Measurements from ENCODE around the gene PFKL.
A peak's percentile ranks its signal among the peaks of the same experiment; 100 is the strongest.
"Not testable (repeated sequence)": the region's sequence is repeated elsewhere in the genome, so short reads cannot be mapped to it uniquely, and the experiment has no call there.

PFKL gene

DNA sequence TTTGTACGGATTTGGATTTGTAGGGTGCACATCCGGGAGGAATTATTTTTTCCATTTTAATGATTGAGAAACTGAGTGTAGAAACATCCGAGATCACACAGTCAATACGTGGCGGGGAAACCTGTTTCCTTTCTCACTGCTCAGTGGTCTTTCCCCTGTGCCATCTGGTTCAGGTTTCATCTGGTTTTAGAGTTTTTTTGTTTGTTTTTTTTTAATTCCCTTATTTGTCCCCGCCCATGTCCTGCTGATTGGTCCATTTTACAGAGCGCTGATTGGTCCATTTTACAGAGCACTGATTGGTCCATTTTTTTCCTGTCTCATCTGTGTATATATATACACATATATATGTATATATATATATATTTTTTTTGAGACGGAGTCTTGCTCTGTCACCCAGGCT lies 59.5 kb downstream of the PFKL start:
- Histone ChIP-seq H3K4me3 (replicated peaks; ENCODE audit: insufficient read depth, low read length) (no peak overlapping the region), H3K27me3 (ENCODE audit: insufficient read depth, poor library complexity, severe bottlenecking) (no peaks in the 10 kb centered on the region), H3K27ac (replicated peaks) (peak overlapping the region; percentile 71)
- TF ChIP-seq SPI1 (IDR thresholded peaks at IDR 0.05; ENCODE audit: borderline replicate concordance, low read depth), result no peak
- no peak for TF ChIP-seq POLR2AphosphoS5 (IDR thresholded peaks at IDR 0.05; ENCODE audit: low read depth)
- TF ChIP-seq, protein P1, sequence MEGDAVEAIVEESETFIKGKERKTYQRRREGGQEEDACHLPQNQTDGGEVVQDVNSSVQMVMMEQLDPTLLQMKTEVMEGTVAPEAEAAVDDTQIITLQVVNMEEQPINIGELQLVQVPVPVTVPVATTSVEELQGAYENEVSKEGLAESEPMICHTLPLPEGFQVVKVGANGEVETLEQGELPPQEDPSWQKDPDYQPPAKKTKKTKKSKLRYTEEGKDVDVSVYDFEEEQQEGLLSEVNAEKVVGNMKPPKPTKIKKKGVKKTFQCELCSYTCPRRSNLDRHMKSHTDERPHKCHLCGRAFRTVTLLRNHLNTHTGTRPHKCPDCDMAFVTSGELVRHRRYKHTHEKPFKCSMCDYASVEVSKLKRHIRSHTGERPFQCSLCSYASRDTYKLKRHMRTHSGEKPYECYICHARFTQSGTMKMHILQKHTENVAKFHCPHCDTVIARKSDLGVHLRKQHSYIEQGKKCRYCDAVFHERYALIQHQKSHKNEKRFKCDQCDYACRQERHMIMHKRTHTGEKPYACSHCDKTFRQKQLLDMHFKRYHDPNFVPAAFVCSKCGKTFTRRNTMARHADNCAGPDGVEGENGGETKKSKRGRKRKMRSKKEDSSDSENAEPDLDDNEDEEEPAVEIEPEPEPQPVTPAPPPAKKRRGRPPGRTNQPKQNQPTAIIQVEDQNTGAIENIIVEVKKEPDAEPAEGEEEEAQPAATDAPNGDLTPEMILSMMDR (IDR thresholded peaks at IDR 0.05; ENCODE audit: insufficient read depth, low read length), result no peak
- TF ChIP-seq, protein P2, sequence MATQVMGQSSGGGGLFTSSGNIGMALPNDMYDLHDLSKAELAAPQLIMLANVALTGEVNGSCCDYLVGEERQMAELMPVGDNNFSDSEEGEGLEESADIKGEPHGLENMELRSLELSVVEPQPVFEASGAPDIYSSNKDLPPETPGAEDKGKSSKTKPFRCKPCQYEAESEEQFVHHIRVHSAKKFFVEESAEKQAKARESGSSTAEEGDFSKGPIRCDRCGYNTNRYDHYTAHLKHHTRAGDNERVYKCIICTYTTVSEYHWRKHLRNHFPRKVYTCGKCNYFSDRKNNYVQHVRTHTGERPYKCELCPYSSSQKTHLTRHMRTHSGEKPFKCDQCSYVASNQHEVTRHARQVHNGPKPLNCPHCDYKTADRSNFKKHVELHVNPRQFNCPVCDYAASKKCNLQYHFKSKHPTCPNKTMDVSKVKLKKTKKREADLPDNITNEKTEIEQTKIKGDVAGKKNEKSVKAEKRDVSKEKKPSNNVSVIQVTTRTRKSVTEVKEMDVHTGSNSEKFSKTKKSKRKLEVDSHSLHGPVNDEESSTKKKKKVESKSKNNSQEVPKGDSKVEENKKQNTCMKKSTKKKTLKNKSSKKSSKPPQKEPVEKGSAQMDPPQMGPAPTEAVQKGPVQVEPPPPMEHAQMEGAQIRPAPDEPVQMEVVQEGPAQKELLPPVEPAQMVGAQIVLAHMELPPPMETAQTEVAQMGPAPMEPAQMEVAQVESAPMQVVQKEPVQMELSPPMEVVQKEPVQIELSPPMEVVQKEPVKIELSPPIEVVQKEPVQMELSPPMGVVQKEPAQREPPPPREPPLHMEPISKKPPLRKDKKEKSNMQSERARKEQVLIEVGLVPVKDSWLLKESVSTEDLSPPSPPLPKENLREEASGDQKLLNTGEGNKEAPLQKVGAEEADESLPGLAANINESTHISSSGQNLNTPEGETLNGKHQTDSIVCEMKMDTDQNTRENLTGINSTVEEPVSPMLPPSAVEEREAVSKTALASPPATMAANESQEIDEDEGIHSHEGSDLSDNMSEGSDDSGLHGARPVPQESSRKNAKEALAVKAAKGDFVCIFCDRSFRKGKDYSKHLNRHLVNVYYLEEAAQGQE (IDR thresholded peaks at IDR 0.05; ENCODE audit: insufficient replicate concordance, low read depth), result no peak
- no peak for TF ChIP-seq GABPA (IDR thresholded peaks at IDR 0.05; ENCODE audit: low read depth)
- DNase-seq (ENCODE audit: low read depth in 1 of 2, low spot score in 1 of 2), result no peak

DNA sequence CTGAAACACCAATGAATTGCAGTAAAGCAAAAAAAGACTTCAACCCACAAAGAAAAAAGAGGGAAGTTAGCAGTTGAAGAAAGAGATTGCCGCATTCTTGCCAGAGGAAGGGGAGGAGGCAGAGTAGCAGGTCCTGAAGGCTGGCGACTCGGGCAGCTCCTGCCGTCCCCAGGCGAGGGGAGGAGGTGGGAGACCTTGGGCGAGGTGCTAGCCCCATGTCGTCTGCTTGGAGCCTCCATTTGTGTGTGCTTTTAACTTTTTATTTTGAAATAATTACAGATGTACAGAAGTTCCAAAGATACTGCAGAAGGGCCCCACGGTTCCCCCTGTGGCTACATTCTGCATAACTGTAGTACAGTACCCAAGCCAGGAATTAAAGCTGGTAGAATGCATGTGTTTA lies 60.3 kb downstream of the PFKL start:
- TF ChIP-seq, protein P2 (IDR thresholded peaks at IDR 0.05; ENCODE audit: insufficient replicate concordance, low read depth), result no peak
- TF ChIP-seq, protein P1 (IDR thresholded peaks at IDR 0.05; ENCODE audit: insufficient read depth, low read length), result no peak
- TF ChIP-seq SPI1 (IDR thresholded peaks at IDR 0.05; ENCODE audit: borderline replicate concordance, low read depth) (peak; percentile 41; the same call in 1 of the 2 replicates), GABPA (IDR thresholded peaks at IDR 0.05; ENCODE audit: low read depth) (no peak), POLR2AphosphoS5 (IDR thresholded peaks at IDR 0.05; ENCODE audit: low read depth) (peak; percentile 65; the same call in 1 of the 2 replicates)
- Histone ChIP-seq H3K27me3 (ENCODE audit: insufficient read depth, poor library complexity, severe bottlenecking) (no peaks in the 10 kb centered on the region), H3K4me3 (replicated peaks; ENCODE audit: insufficient read depth, low read length) (no peak overlapping the region), H3K27ac (replicated peaks) (peak overlapping the region; percentile 71)
- peak in 1 of 2 experiments; percentile 88 for DNase-seq (ENCODE audit: low read depth in 1 of 2, low spot score in 1 of 2)

- not testable (repeated sequence) for H3K27me3 ChIP-seq (ENCODE audit: insufficient read depth, poor library complexity, severe bottlenecking); H3K4me3 ChIP-seq (replicated peaks; ENCODE audit: insufficient read depth, low read length); DNase-seq (ENCODE audit: low read depth in 1 of 2, low spot score in 1 of 2)
- H3K27ac ChIP-seq (replicated peaks), result peak overlapping the region; percentile 71; the same call in 1 of the 2 replicates
- 0 out of 2 replicates have a peak, but pooled peaks have one; percentile 22 for TF ChIP-seq POLR2AphosphoS5 (IDR thresholded peaks at IDR 0.05; ENCODE audit: low read depth)
These were observed 62.0 kb downstream of the PFKL start for GRCh38 chr21:44361903-44362302.

DNA sequence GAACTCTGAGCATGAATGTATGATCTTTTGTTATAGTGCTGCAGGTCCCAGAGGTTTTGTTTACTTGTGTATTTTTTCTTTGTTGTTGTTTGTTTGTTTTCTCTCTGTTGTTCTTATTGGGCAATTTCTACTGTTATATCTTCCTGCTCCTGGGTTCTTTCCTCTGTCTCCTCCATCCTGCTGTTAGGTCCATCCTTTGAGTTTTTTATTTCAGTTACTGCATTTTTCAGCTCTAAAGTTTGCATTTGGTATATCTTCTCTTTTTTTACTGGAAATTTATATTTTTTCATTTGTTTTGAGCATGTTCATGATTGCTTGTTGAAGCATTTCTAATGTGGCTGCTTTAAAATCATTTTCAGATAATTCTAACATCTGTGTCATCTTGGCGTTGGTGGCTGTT lies 63.4 kb downstream of the PFKL start:
- DNase-seq (ENCODE audit: low read depth in 1 of 2, low spot score in 1 of 2), result no peak
- no peak for TF ChIP-seq GABPA (IDR thresholded peaks at IDR 0.05; ENCODE audit: low read depth)
- no peak for TF ChIP-seq POLR2AphosphoS5 (IDR thresholded peaks at IDR 0.05; ENCODE audit: low read depth)
- TF ChIP-seq SPI1 (IDR thresholded peaks at IDR 0.05; ENCODE audit: borderline replicate concordance, low read depth), result no peak
- TF ChIP-seq, protein P1 (IDR thresholded peaks at IDR 0.05; ENCODE audit: insufficient read depth, low read length), result no peak
- TF ChIP-seq, protein P2 (IDR thresholded peaks at IDR 0.05; ENCODE audit: insufficient replicate concordance, low read depth), result no peak
- Histone ChIP-seq H3K4me3 (replicated peaks; ENCODE audit: insufficient read depth, low read length) (no peak overlapping the region), H3K27ac (replicated peaks) (peak overlapping the region; percentile 37), H3K27me3 (ENCODE audit: insufficient read depth, poor library complexity, severe bottlenecking) (no peaks in the 10 kb centered on the region)

Measured in HL-60 (cell line).